K562 (cell line): Measurements from ENCODE around the gene CAMK2A. TPM values are rescaled to one million over a fixed set of nuclear protein-coding genes. Genes with fewer than 3 reads are reported as not detected.

Experiments used
- ATAC-seq: fragments of 200-7000 bp; cut with Tn5 transposase; 3 replicates; pipeline ENCODE4 v1.9.1; 2020; ENCODE audit warnings: moderate library complexity
- BruUV-seq: library from RNA; stranded (reverse); fragments of 400-500 nt; replicated peaks from 2 replicates; lab custom pipeline; 2021; lab: Mats Ljungman, UMichigan
- CTCF ChIA-PET: fragments of 300-600 bp; formaldehyde crosslinking; extraction: SDS; loops from one replicate; lab custom pipeline; 2021; ENCODE audit warnings: low intra/inter-chr PET ratio; lab: Yijun Ruan, JAX
- POLR2A ChIA-PET: fragments of 300-600, 350-650 bp; sonication (Branson Sonifier 250); formaldehyde crosslinking; extraction: SDS; loops from one replicate; lab custom pipeline; 2021; ENCODE audit warnings: antibody characterized with exemption, inconsistent platforms; lab: Yijun Ruan, JAX
- DNase-seq, 4 experiments: peaks; one replicate each; pipeline versions ENCODE4 v3.0.0 to v3.0.0-alpha.2; 2011 to 2018; ENCODE audit warnings: low spot score in 3 of 4, mixed read lengths in 3 of 4; ENCODE audit errors: extremely low read depth in 1 of 4
- FAIRE-seq: peaks from 2 replicates; lab custom pipeline; 2011; peaks lifted over from hg19 to GRCh38; lab: Jason Lieb, UNC
- H2AFZ ChIP-seq: 2 replicates; pipeline ENCODE4 v1.6.0; 2011; ENCODE audit warnings: low read depth, low read length, control low read depth, inconsistent platforms
- H3K27ac ChIP-seq: fragments of 200-600 bp; 3 replicates; pipeline ENCODE4 v1.8.0; 2011; ENCODE audit warnings: low read depth, mild to moderate bottlenecking, control low read depth, inconsistent platforms, low read length, moderate library complexity, mixed read lengths; ENCODE audit errors: extremely low read depth
- H3K27me3 ChIP-seq, 2 experiments: fragments of 300-600 bp in 1 of 2; 2 replicates in 1 of 2; 3 replicates in 1 of 2; pipeline versions ENCODE4 v1.6.0 to v1.8.0; 2011; ENCODE audit warnings: inconsistent platforms in 2 of 2, low read length in 2 of 2, mild to moderate bottlenecking in 1 of 2, mixed read lengths in 1 of 2, moderate library complexity in 1 of 2; ENCODE audit not compliant: control insufficient read depth in 2 of 2, insufficient read depth in 2 of 2
- H3K36me3 ChIP-seq: fragments of 300-600 bp; 3 replicates; pipeline ENCODE4 v1.8.0; 2011; ENCODE audit warnings: mild to moderate bottlenecking, low read length, inconsistent platforms; ENCODE audit not compliant: control insufficient read depth, insufficient read depth
- H3K4me1 ChIP-seq, 2 experiments: fragments of 200-600 bp in 1 of 2; replicated peaks in 1 of 2; 2 replicates in 1 of 2; 3 replicates in 1 of 2; pipeline versions ENCODE4 v1.5.1 to v1.8.0; 2011; ENCODE audit warnings: inconsistent platforms in 2 of 2, low read length in 2 of 2, mild to moderate bottlenecking in 1 of 2, mixed read lengths in 1 of 2, moderate library complexity in 1 of 2; ENCODE audit not compliant: control insufficient read depth in 2 of 2, insufficient read depth in 2 of 2
- H3K4me2 ChIP-seq: 2 replicates; pipeline ENCODE4 v1.6.1; 2011; ENCODE audit warnings: low read length, control low read depth, inconsistent platforms, mixed read lengths; ENCODE audit not compliant: insufficient read depth
- H3K4me3 ChIP-seq: fragments of 200-600 bp; sonication (generic), shearing (Covaris generic); 2 replicates; pipeline ENCODE4 v1.5.1; 2016; ENCODE audit warnings: control low read depth, inconsistent platforms
- H3K79me2 ChIP-seq: fragments of 200-600 bp; 3 replicates; pipeline ENCODE4 v1.8.0; 2011; ENCODE audit warnings: low read length, inconsistent platforms; ENCODE audit not compliant: control insufficient read depth, insufficient read depth
- H3K9ac ChIP-seq, 2 experiments: 2 replicates each; pipeline versions ENCODE4 v1.6.0 to v1.6.1; 2011; ENCODE audit warnings: low read depth in 2 of 2, low read length in 2 of 2, control low read depth in 1 of 2, inconsistent platforms in 1 of 2, mild to moderate bottlenecking in 1 of 2, mixed read lengths in 1 of 2; ENCODE audit not compliant: insufficient read depth in 1 of 2
- H3K9me1 ChIP-seq: one replicate; pipeline ENCODE4 v1.6.0; 2011; ENCODE audit warnings: inconsistent platforms, mild to moderate bottlenecking, low read length, moderate library complexity; ENCODE audit not compliant: control insufficient read depth, insufficient read depth
- H3K9me3 ChIP-seq: replicated peaks from 2 replicates; pipeline ENCODE4 v1.5.1; 2011; ENCODE audit warnings: low read depth, low read length, inconsistent platforms; ENCODE audit not compliant: control insufficient read depth, insufficient read depth
- H4K20me1 ChIP-seq: replicated peaks from 2 replicates; pipeline ENCODE4 v1.6.1; 2011; ENCODE audit warnings: low read length, inconsistent platforms, mixed read lengths; ENCODE audit not compliant: control insufficient read depth, insufficient read depth
- CTCF ChIP-seq, 3 experiments: IDR thresholded peaks in 2 of 3; conservative IDR thresholded peaks in 1 of 3; 2 replicates each; pipeline ENCODE4 v1.5.1; 2011 to 2012; ENCODE audit warnings: low read length in 3 of 3, mild to moderate bottlenecking in 3 of 3, control low read depth in 2 of 3, improper control_type of control experiment in 1 of 3, inconsistent platforms in 1 of 3, low read depth in 1 of 3, mixed read lengths in 1 of 3, moderate library complexity in 1 of 3; ENCODE audit not compliant: insufficient read depth in 2 of 3
- GATAD2B ChIP-seq: fragments of 450-650 bp; IDR thresholded peaks from 2 replicates; pipeline ENCODE4 v1.6.1; 2017; ENCODE audit warnings: mild to moderate bottlenecking, borderline replicate concordance
- RAD21 ChIP-seq, 2 experiments: fragments of 250-450 bp in 1 of 2; fragments of 450-650 bp in 1 of 2; sonication (Bioruptor Pico) in 1 of 2; formaldehyde crosslinking in 1 of 2; IDR thresholded peaks in 1 of 2; conservative IDR thresholded peaks in 1 of 2; 2 replicates each; pipeline versions ENCODE4 v1.4.0 to v1.8.0; 2020 to 2022; ENCODE audit warnings: mild to moderate bottlenecking in 2 of 2, moderate library complexity in 1 of 2
- WGBS: fragments of 100-300 bp; shearing (Covaris generic); methylation state at CpG from one replicate; pipeline ENCODE4 v1.1.6; 2016; ENCODE audit warnings: low coverage, mixed read lengths; ENCODE audit not compliant: insufficient coverage; ENCODE audit errors: missing lambda C conversion rate; 5-methylcytosine and 5-hydroxymethylcytosine counted together
- in situ Hi-C: fragments of 300-500 bp; cut with MboI; formaldehyde crosslinking; loops from 4 replicates; pipeline ENCODE4 v1.15.0; 2018; ENCODE audit warnings: inconsistent platforms, mixed read lengths
- intact Hi-C: fragments of 100-400 bp; cut with micrococcal nuclease; formaldehyde crosslinking; loops from 2 replicates; pipeline ENCODE4 v1.14.2; 2022
- polyA plus RNA-seq, 8 experiments: library from polyadenylated mRNA; depleted of rRNA in 4 of 8; stranded (reverse) in 5 of 8; unstranded in 3 of 8; fragments of >200 nt; fragmentation: Nextera tagmentation in 2 of 8; fragmentation: Illumina TruSeq in 1 of 8; extraction: Ambion mirVana in 2 of 8; extraction: Trizol in 1 of 8; gene quantifications; 2 replicates each; pipeline versions ENCODE4 v1.2.1 to v1.2.3, GENCODE V29; 2011 to 2014; ENCODE audit warnings: inconsistent platforms in 1 of 8, missing spikeins in 1 of 8
- total RNA-seq, 7 experiments: library from RNA; depleted of rRNA in 6 of 7; stranded (reverse); fragments of >200 nt in 6 of 7; fragmentation: Illumina TruSeq in 2 of 7; extraction: Trizol in 2 of 7; gene quantifications; 2 replicates each; pipeline versions ENCODE4 v1.2.1 to v1.2.3, GENCODE V29; 2011 to 2021; ENCODE audit warnings: low replicate concordance in 1 of 7

The CAMK2A gene
- total and polyA plus RNA-seq, 9 of the 15 experiments (the other 6 are each of a cell fraction or from before 2014, with no cell fraction given), result 0.01 to 0.18 (median 0.04) TPM; not detected in 6

- H3K4me2 ChIP-seq, result no peak within 1 kb of the TSS
- no TSS peak for BruUV-seq
- H3K79me2 ChIP-seq, result no peaks in the 10 kb centered on the region
- POLR2A ChIA-PET, result interaction anchor here (0.5 to 0.7 kb wide), 2 partner anchors 17 to 849 kb away, joined by 3 to 5 read pairs; no protein-coding TSS in a partner anchor
- WGBS, result 44% methylated on average over 39 of the region's 63 CpGs
- H3K27ac ChIP-seq, result no peak within 1 kb of the TSS
- H3K9ac ChIP-seq, result 0 out of 4 replicates have a peak within 1 kb of the TSS, but pooled peaks of 1 of the 2 experiments have one; percentile 18
- ATAC-seq (peak; percentile 73), DNase-seq (peak in 3 of 4 experiments; percentile 32 to 65 (median 61)), FAIRE-seq (no peak)
- peaks cover 0 to 13% of the 10 kb centered on the region in 2 experiments; a peak in 1 of 5 replicates for H3K4me1 ChIP-seq
- H2AFZ ChIP-seq, result peak within 1 kb of the TSS; percentile 57; the same call in 1 of the 2 replicates
- CTCF ChIA-PET, result no interaction called here
- TF ChIP-seq CTCF (IDR thresholded peaks at IDR 0.05 in 2 of 3, conservative IDR thresholded peaks at IDR 0.05 in 1 of 3; ENCODE audit: insufficient read depth in 2 of 3, low read depth in 1 of 3, low read length in 3 of 3) (peak in 2 of 3 experiments; percentile 36 to 74; a peak in 4 of 6 replicates), RAD21 (CRISPR knock-in tag; conservative IDR thresholded peaks at IDR 0.05 in 1 of 2, IDR thresholded peaks at IDR 0.05 in 1 of 2) (0 out of 4 replicates have a peak, but pooled peaks of 1 of the 2 experiments have one; percentile 11), GATAD2B (no peak)
- no peaks in the 10 kb centered on the region for H3K9me1 ChIP-seq
- peaks cover 19 to 58% of the 10 kb centered on the region in 2 experiments for H3K27me3 ChIP-seq
- no peaks in the 10 kb centered on the region for H3K9me3 ChIP-seq
- H4K20me1 ChIP-seq, result no peaks in the 10 kb centered on the region
- intact Hi-C loops, result no loop called here
- in situ Hi-C loops, result no loop called here
- H3K4me3 ChIP-seq, result no peak within 1 kb of the TSS
- no peaks in the 10 kb centered on the region for H3K36me3 ChIP-seq
These were observed 12.9 kb upstream of the CAMK2A start, which contains the start of gene ARSI for GRCh38 chr5:150302301-150303069. Gene ARSI (minus strand): TSS chr5:150302905. CDS start chr5:150302373, 532 bp downstream.
